Panc1 (cell line): Measurements from ENCODE around the gene JMJD4. TPM values are rescaled to one million over a fixed set of nuclear protein-coding genes. Genes with fewer than 3 reads are reported as not detected.

Experiments used
- ATAC-seq: fragments of 200-7000 bp; cut with Tn5 transposase; 2 replicates; pipeline ENCODE4 v1.9.1; 2020; ENCODE audit warnings: mild to moderate bottlenecking, moderate library complexity
- BruUV-seq: library from RNA; stranded (reverse); fragments of 400-500 nt; replicated peaks from 2 replicates; lab custom pipeline; 2021; lab: Mats Ljungman, UMichigan
- CTCF ChIA-PET: fragments of 300-600 bp; sonication (Branson Sonifier 250); formaldehyde crosslinking; loops from one replicate; lab custom pipeline; 2022; ENCODE audit warnings: antibody characterized with exemption; lab: Charles Lee
- POLR2A ChIA-PET: fragments of 300-600 bp; sonication (Branson Sonifier 250); formaldehyde crosslinking; loops from one replicate; lab custom pipeline; 2022; ENCODE audit warnings: antibody characterized with exemption; lab: Charles Lee
- DNase-seq: peaks from one replicate; pipeline ENCODE4 v3.0.0-alpha.2; 2010; ENCODE audit warnings: low read depth, low spot score
- H3K27ac ChIP-seq: 2 replicates; pipeline ENCODE4 v1.5.1; 2011; ENCODE audit warnings: mild to moderate bottlenecking, low read length, inconsistent platforms
- H3K27me3 ChIP-seq: fragments of 200-500 bp; sonication (Bioruptor generic); 2 replicates; pipeline ENCODE4 v1.6.0; 2014; ENCODE audit warnings: low read length, inconsistent platforms; ENCODE audit not compliant: control insufficient read depth, insufficient read depth
- H3K36me3 ChIP-seq: fragments of 200-500 bp; sonication (Bioruptor generic); 2 replicates; pipeline ENCODE4 v1.5.1; 2014; ENCODE audit warnings: inconsistent platforms, mild to moderate bottlenecking, low read length, moderate library complexity; ENCODE audit not compliant: control insufficient read depth, insufficient read depth
- H3K4me1 ChIP-seq: 2 replicates; pipeline ENCODE4 v1.5.1; 2011; ENCODE audit warnings: inconsistent platforms, mild to moderate bottlenecking, low read length, moderate library complexity; ENCODE audit not compliant: control insufficient read depth, insufficient read depth
- H3K4me3 ChIP-seq, 2 experiments: 2 replicates each; pipeline ENCODE4 v1.5.1; 2011 to 2012; ENCODE audit warnings: low read depth in 2 of 2, low read length in 2 of 2, mild to moderate bottlenecking in 2 of 2, inconsistent platforms in 1 of 2, moderate library complexity in 1 of 2
- H3K9me3 ChIP-seq: fragments of 200-500 bp; sonication (Bioruptor generic); 2 replicates; pipeline ENCODE4 v1.5.1; 2014; ENCODE audit warnings: low read depth, mild to moderate bottlenecking, inconsistent platforms, low read length, moderate library complexity; ENCODE audit not compliant: control insufficient read depth, insufficient read depth
- POLR2AphosphoS5 ChIP-seq: IDR thresholded peaks from 2 replicates; pipeline ENCODE4 v1.6.1; 2012; ENCODE audit warnings: mild to moderate bottlenecking, low read depth, low read length, moderate library complexity
- SIN3A ChIP-seq: IDR thresholded peaks from 2 replicates; pipeline ENCODE4 v1.6.1; 2012; ENCODE audit warnings: low read depth, mild to moderate bottlenecking, low read length, moderate library complexity, borderline replicate concordance; ENCODE audit not compliant: insufficient read depth
- TCF7L2 ChIP-seq: IDR thresholded peaks from 2 replicates; pipeline ENCODE4 v1.6.1; 2011; ENCODE audit warnings: mild to moderate bottlenecking, low read depth, low read length, inconsistent platforms
- in situ Hi-C: cut with HindIII; loops from 2 replicates; pipeline ENCODE4 v1.10.0; 2016; ENCODE audit warnings: low sequenced_read_pairs, low pct_unique_long_range_greater_than_20kb
- intact Hi-C: fragments of 100-400 bp; cut with micrococcal nuclease; formaldehyde crosslinking; loops from one replicate; pipeline ENCODE4 v1.10.0; 2022; ENCODE audit not compliant: unreplicated experiment
- total RNA-seq: library from RNA; stranded (reverse); gene quantifications from one replicate; pipeline ENCODE4 v1.2.1, GENCODE V29; 2021; ENCODE audit not compliant: unreplicated experiment
- TF ChIP-seq, protein P1 (sequence below): fragments of 450-650 bp; IDR thresholded peaks from 2 replicates; pipeline ENCODE4 v1.5.1; 2017; ENCODE audit warnings: mild to moderate bottlenecking
- TF ChIP-seq, protein P2 (sequence below), 2 experiments: IDR thresholded peaks; 2 replicates each; pipeline ENCODE4 v1.6.1; 2011 to 2012; ENCODE audit warnings: low read depth in 2 of 2, control low read depth in 1 of 2, low read length in 1 of 2, mild to moderate bottlenecking in 1 of 2, moderate library complexity in 1 of 2; ENCODE audit not compliant: insufficient read depth in 1 of 2

Gene JMJD4
- total RNA-seq, 1 experiment from 2014 or later = 27.7 TPM

DNA sequence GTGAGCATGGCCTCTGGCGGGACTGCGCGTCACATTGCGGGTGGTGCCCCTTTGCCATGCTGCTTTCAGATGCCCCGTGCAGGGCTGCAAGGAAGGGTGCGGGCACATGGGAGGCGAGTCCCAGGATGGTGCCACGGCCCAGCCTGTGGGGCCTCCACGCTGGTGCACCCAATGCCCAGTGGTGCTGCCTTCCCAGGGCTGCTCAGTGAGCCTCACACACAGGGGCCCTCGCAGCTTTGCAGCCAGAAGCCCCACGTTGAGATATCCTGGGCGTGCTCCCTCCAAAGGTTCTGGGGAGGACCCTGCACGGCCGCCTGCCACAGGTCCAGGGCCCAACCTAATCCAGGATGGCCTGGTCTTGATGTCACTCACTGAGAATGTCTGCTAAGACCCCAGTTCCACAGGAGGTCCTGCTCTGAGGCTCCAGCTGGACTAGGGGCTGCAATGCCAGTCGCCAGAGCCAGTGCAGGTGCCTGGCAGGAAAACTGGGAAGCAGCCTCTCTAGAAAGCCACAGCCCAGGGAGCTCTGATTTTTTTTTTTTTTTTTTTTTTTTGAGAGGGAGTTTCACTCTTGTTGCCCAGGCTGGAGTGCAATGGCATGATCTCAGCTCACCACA lies 46.3 kb upstream of the JMJD4 start:
- no TSS peak for BruUV-seq
- CTCF ChIA-PET = no interaction called here
- ATAC-seq (no peak), DNase-seq (no peak)
- POLR2A ChIA-PET = no interaction called here
- Histone ChIP-seq H3K36me3 (0 out of 2 replicates have a peak, but pooled peaks cover 2% of the 10 kb centered on the region), H3K27me3 (no peaks in the 10 kb centered on the region), H3K4me3 (no peak overlapping the region), H3K9me3 (no peaks in the 10 kb centered on the region), H3K4me1 (no peaks in the 10 kb centered on the region), H3K27ac (no peak overlapping the region)
- TF ChIP-seq SIN3A (no peak), POLR2AphosphoS5 (no peak), TCF7L2 (no peak)
- TF ChIP-seq, protein P1, sequence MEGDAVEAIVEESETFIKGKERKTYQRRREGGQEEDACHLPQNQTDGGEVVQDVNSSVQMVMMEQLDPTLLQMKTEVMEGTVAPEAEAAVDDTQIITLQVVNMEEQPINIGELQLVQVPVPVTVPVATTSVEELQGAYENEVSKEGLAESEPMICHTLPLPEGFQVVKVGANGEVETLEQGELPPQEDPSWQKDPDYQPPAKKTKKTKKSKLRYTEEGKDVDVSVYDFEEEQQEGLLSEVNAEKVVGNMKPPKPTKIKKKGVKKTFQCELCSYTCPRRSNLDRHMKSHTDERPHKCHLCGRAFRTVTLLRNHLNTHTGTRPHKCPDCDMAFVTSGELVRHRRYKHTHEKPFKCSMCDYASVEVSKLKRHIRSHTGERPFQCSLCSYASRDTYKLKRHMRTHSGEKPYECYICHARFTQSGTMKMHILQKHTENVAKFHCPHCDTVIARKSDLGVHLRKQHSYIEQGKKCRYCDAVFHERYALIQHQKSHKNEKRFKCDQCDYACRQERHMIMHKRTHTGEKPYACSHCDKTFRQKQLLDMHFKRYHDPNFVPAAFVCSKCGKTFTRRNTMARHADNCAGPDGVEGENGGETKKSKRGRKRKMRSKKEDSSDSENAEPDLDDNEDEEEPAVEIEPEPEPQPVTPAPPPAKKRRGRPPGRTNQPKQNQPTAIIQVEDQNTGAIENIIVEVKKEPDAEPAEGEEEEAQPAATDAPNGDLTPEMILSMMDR = no peak
- TF ChIP-seq, protein P2, sequence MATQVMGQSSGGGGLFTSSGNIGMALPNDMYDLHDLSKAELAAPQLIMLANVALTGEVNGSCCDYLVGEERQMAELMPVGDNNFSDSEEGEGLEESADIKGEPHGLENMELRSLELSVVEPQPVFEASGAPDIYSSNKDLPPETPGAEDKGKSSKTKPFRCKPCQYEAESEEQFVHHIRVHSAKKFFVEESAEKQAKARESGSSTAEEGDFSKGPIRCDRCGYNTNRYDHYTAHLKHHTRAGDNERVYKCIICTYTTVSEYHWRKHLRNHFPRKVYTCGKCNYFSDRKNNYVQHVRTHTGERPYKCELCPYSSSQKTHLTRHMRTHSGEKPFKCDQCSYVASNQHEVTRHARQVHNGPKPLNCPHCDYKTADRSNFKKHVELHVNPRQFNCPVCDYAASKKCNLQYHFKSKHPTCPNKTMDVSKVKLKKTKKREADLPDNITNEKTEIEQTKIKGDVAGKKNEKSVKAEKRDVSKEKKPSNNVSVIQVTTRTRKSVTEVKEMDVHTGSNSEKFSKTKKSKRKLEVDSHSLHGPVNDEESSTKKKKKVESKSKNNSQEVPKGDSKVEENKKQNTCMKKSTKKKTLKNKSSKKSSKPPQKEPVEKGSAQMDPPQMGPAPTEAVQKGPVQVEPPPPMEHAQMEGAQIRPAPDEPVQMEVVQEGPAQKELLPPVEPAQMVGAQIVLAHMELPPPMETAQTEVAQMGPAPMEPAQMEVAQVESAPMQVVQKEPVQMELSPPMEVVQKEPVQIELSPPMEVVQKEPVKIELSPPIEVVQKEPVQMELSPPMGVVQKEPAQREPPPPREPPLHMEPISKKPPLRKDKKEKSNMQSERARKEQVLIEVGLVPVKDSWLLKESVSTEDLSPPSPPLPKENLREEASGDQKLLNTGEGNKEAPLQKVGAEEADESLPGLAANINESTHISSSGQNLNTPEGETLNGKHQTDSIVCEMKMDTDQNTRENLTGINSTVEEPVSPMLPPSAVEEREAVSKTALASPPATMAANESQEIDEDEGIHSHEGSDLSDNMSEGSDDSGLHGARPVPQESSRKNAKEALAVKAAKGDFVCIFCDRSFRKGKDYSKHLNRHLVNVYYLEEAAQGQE (IDR thresholded peaks at IDR 0.05; ENCODE audit: insufficient read depth in 1 of 2, low read depth in 2 of 2, low read length in 1 of 2) = no peak
- in situ Hi-C loops (no loop called here), intact Hi-C loops (no loop called here)

DNA sequence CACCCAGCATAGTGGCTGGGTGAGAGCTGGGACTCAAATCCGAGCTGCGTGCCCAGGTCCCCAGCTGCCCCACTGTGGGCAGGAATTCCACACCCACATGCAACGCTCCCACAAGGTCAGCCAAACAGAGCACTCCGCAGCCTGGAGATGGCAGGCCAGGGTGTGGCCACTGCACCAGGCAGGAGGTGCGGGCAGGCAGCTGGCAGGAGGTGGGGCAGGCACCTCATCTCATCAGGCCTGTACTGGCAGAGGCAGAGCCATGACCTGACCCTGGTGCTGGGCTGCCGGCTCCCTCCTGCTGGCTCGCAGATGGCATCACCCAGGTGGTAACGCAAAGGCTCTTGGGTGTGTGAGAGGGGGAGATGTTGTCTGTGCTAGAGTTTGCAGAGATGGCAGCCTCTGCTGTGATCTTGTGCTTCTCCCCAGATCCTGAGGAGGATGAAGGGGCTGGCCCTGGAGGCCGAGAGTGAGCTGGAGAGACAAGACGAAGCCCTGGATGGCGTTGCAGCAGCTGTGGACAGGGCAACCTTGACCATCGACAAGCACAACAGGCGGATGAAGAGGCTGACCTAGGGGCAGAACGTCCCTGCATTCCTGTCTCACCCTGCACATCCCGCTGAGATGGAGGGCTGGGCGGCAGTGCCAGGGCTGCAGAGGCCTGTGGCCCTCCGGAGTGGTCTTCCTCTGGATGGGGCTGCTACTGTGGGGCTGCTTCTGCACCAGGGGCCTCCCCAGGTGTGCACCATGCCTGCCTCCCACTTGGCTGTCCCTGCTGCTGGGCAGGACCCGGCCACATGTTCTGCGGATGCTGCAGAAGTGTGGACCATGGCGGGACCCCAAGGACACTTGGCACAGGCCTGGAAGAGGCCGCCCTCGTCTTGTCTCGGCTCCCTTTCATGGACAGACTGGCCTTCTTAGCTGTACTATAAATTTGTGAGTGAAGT lies 45.3 kb upstream of the JMJD4 start:
- Histone ChIP-seq H3K27me3 (no peaks in the 10 kb centered on the region), H3K27ac (no peak overlapping the region), H3K36me3 (0 out of 2 replicates have a peak, but pooled peaks cover 3% of the 10 kb centered on the region), H3K4me3 (no peak overlapping the region), H3K9me3 (no peaks in the 10 kb centered on the region), H3K4me1 (no peaks in the 10 kb centered on the region)
- in situ Hi-C loops = no loop called here
- no peak for DNase-seq
- intact Hi-C loops = no loop called here
- ChIA-PET POLR2A (no interaction called here), CTCF (no interaction called here)
- ATAC-seq = peak; percentile 22; the same call in 1 of the 2 replicates
- BruUV-seq = no TSS peak
- TF ChIP-seq SIN3A (no peak), TCF7L2 (no peak), POLR2AphosphoS5 (no peak)
- TF ChIP-seq, protein P1 = no peak
- TF ChIP-seq, protein P2 (IDR thresholded peaks at IDR 0.05; ENCODE audit: insufficient read depth in 1 of 2, low read depth in 2 of 2, low read length in 1 of 2) = no peak
